Trophoblast cell (in vitro differentiated cells and primary cell): Measurements from ENCODE around the gene KRTAP9-7.

Experiments used
- DNase-seq, 2 donors: peaks; one replicate each; pipeline ENCODE4 v3.0.0-alpha.2; 2016
- H2AFZ ChIP-seq: 2 replicates; pipeline ENCODE4 v1.6.1; 2013; ENCODE audit warnings: low read length, moderate library complexity, mild to moderate bottlenecking; ENCODE audit not compliant: insufficient read depth, poor library complexity
- H2AK5ac ChIP-seq: 2 replicates; pipeline ENCODE4 v1.6.1; 2013; ENCODE audit warnings: mild to moderate bottlenecking, low read length
- H2BK120ac ChIP-seq: 2 replicates; pipeline ENCODE4 v1.6.1; 2013; ENCODE audit warnings: low read length, mild to moderate bottlenecking, moderate library complexity; ENCODE audit not compliant: insufficient read depth, poor library complexity
- H2BK12ac ChIP-seq: 2 replicates; pipeline ENCODE4 v1.6.1; 2013; ENCODE audit warnings: mild to moderate bottlenecking, low read length, moderate library complexity
- H2BK5ac ChIP-seq: 2 replicates; pipeline ENCODE4 v1.6.1; 2013; ENCODE audit warnings: low read length, low read depth, moderate library complexity, mild to moderate bottlenecking; ENCODE audit not compliant: poor library complexity
- H3K14ac ChIP-seq: 2 replicates; pipeline ENCODE4 v1.6.1; 2013; ENCODE audit warnings: mild to moderate bottlenecking, low read length
- H3K18ac ChIP-seq: 2 replicates; pipeline ENCODE4 v1.6.1; 2013; ENCODE audit warnings: mild to moderate bottlenecking, low read length
- H3K23ac ChIP-seq: 2 replicates; pipeline ENCODE4 v1.6.1; 2013; ENCODE audit warnings: low read length
- H3K27ac ChIP-seq: 2 replicates; pipeline ENCODE4 v1.5.1; 2013; ENCODE audit warnings: low read depth, mild to moderate bottlenecking, inconsistent platforms, low read length, moderate library complexity
- H3K27me3 ChIP-seq: 2 replicates; pipeline ENCODE4 v1.6.1; 2013; ENCODE audit warnings: inconsistent platforms, mild to moderate bottlenecking, low read length, moderate library complexity; ENCODE audit not compliant: insufficient read depth
- H3K36me3 ChIP-seq, 2 experiments: 1 replicate in 1 of 2; 2 replicates in 1 of 2; pipeline ENCODE4 v1.6.1; 2013; ENCODE audit warnings: low read length in 2 of 2, mild to moderate bottlenecking in 2 of 2, moderate library complexity in 1 of 2; ENCODE audit not compliant: insufficient read depth in 2 of 2, control insufficient read depth in 1 of 2
- H3K4ac ChIP-seq: 2 replicates; pipeline ENCODE4 v1.6.1; 2013; ENCODE audit warnings: low read depth, mild to moderate bottlenecking, low read length, moderate library complexity
- H3K4me1 ChIP-seq, 2 experiments: 1 replicate in 1 of 2; 2 replicates in 1 of 2; pipeline ENCODE4 v1.6.1; 2013; ENCODE audit warnings: low read length in 2 of 2, mild to moderate bottlenecking in 2 of 2, moderate library complexity in 1 of 2; ENCODE audit not compliant: insufficient read depth in 2 of 2, control insufficient read depth in 1 of 2
- H3K4me2 ChIP-seq: 2 replicates; pipeline ENCODE4 v1.6.1; 2013; ENCODE audit warnings: inconsistent platforms, mild to moderate bottlenecking, low read length, moderate library complexity
- H3K4me3 ChIP-seq: 2 replicates; pipeline ENCODE4 v1.5.1; 2013; ENCODE audit warnings: mild to moderate bottlenecking, low read depth, low read length, inconsistent platforms
- H3K79me1 ChIP-seq: one replicate; pipeline ENCODE4 v1.6.1; 2013; ENCODE audit warnings: low read length
- H3K79me2 ChIP-seq: 2 replicates; pipeline ENCODE4 v1.6.1; 2013; ENCODE audit warnings: low read length, mild to moderate bottlenecking; ENCODE audit not compliant: control insufficient read depth, insufficient read depth, poor library complexity
- H3K9ac ChIP-seq: 2 replicates; pipeline ENCODE4 v1.6.1; 2013; ENCODE audit warnings: mild to moderate bottlenecking, low read length
- H3K9me3 ChIP-seq: 2 replicates; pipeline ENCODE4 v1.6.1; 2013; ENCODE audit warnings: low read depth, mild to moderate bottlenecking, control low read depth, inconsistent platforms, low read length; ENCODE audit not compliant: insufficient read depth
- H4K12ac ChIP-seq: 2 replicates; pipeline ENCODE4 v1.6.1; 2013; ENCODE audit warnings: low read depth, mild to moderate bottlenecking, low read length, moderate library complexity
- H4K8ac ChIP-seq: 2 replicates; pipeline ENCODE4 v1.6.1; 2013; ENCODE audit warnings: low read depth, mild to moderate bottlenecking, low read length, moderate library complexity
- H4K91ac ChIP-seq: one replicate; pipeline ENCODE4 v1.6.1; 2013; ENCODE audit warnings: low read depth, mild to moderate bottlenecking, low read length, moderate library complexity
- WGBS: extraction: QIAGEN DNeasy Blood & Tissue Kit; methylation state at CpG from one replicate; pipeline ENCODE4 v1.1.7; 2013; ENCODE audit warnings: missing lambda C conversion rate; ENCODE audit not compliant: insufficient read length, insufficient coverage; ENCODE audit errors: extremely low coverage; 5-methylcytosine and 5-hydroxymethylcytosine counted together

KRTAP9-7 gene

GRCh38 chr17:41271858-41272257, 3.6 kb upstream of the KRTAP9-7 start:
- Histone ChIP-seq H3K23ac (no peak overlapping the region), H3K4me1 (no peaks in the 10 kb centered on the region), H3K14ac (no peak overlapping the region), H2AFZ (no peak overlapping the region), H4K8ac (no peak overlapping the region), H4K12ac (no peak overlapping the region), H3K36me3 (no peaks in the 10 kb centered on the region), H3K18ac (no peak overlapping the region), H3K4me3 (no peak overlapping the region), H3K4me2 (no peak overlapping the region), H3K9me3 (no peaks in the 10 kb centered on the region), H2BK120ac (no peak overlapping the region), H4K91ac (no peak overlapping the region), H3K4ac (no peak overlapping the region), H2BK5ac (no peak overlapping the region), H3K27me3 (no peaks in the 10 kb centered on the region), H3K79me2 (no peaks in the 10 kb centered on the region), H3K27ac (no peak overlapping the region), H2BK12ac (no peak overlapping the region), H3K79me1 (no peaks in the 10 kb centered on the region), H2AK5ac (no peak overlapping the region), H3K9ac (no peak overlapping the region)
- no peak for DNase-seq
- WGBS, result no CpG with 5 or more reads among the region's 1 CpG

- no peak overlapping the region for H3K9ac ChIP-seq
- no peak overlapping the region for H2AK5ac ChIP-seq
- H3K79me1 ChIP-seq, result peaks cover under 1% of the 10 kb centered on the region
- H3K4ac ChIP-seq, result no peak overlapping the region
- H3K4me3 ChIP-seq, result no peak overlapping the region
- no peak overlapping the region for H4K12ac ChIP-seq
- H3K4me2 ChIP-seq, result no peak overlapping the region
- WGBS, result no CpG with 5 or more reads among the region's 3 CpGs
- no peak overlapping the region for H4K91ac ChIP-seq
- no peaks in the 10 kb centered on the region for H3K79me2 ChIP-seq
- no peak overlapping the region for H2BK120ac ChIP-seq
- H3K27ac ChIP-seq, result no peak overlapping the region
- peak in 1 of 2 donors; percentile 0 for DNase-seq
- H3K18ac ChIP-seq, result no peak overlapping the region
- H2AFZ ChIP-seq, result no peak overlapping the region
- no peaks in the 10 kb centered on the region for H3K36me3 ChIP-seq
- no peak overlapping the region for H2BK12ac ChIP-seq
- no peak overlapping the region for H4K8ac ChIP-seq
- no peaks in the 10 kb centered on the region for H3K27me3 ChIP-seq
- H2BK5ac ChIP-seq, result no peak overlapping the region
- no peak overlapping the region for H3K23ac ChIP-seq
- H3K14ac ChIP-seq, result no peak overlapping the region
- H3K9me3 ChIP-seq, result no peaks in the 10 kb centered on the region
- peaks cover under 1 to 4% of the 10 kb centered on the region in 2 experiments for H3K4me1 ChIP-seq
Observed at GRCh38 chr17:41278176-41278955, 2.9 kb downstream of the KRTAP9-7 start.

GRCh38 chr17:41284043-41284442, 8.5 kb downstream of the KRTAP9-7 start:
- H3K4ac ChIP-seq, result no peak overlapping the region
- H3K27me3 ChIP-seq, result no peaks in the 10 kb centered on the region
- no peaks in the 10 kb centered on the region for H3K9me3 ChIP-seq
- H3K79me2 ChIP-seq, result no peaks in the 10 kb centered on the region
- H2BK12ac ChIP-seq, result no peak overlapping the region
- H4K12ac ChIP-seq, result no peak overlapping the region
- H2AK5ac ChIP-seq, result no peak overlapping the region
- no peak overlapping the region for H4K8ac ChIP-seq
- H2BK5ac ChIP-seq, result no peak overlapping the region
- no peak overlapping the region for H3K4me3 ChIP-seq
- DNase-seq, result peak in 1 of 2 donors; percentile 0
- no peak overlapping the region for H2AFZ ChIP-seq
- H4K91ac ChIP-seq, result no peak overlapping the region
- no peak overlapping the region for H3K4me2 ChIP-seq
- H3K18ac ChIP-seq, result no peak overlapping the region
- H3K9ac ChIP-seq, result no peak overlapping the region
- no peak overlapping the region for H2BK120ac ChIP-seq
- H3K79me1 ChIP-seq, result peaks cover 6% of the 10 kb centered on the region
- no CpG with 5 or more reads among the region's 3 CpGs for WGBS
- no peaks in the 10 kb centered on the region for H3K36me3 ChIP-seq
- H3K27ac ChIP-seq, result peak overlapping the region; percentile 67
- H3K4me1 ChIP-seq, result peaks cover 3% of the 10 kb centered on the region in 2 experiments
- H3K23ac ChIP-seq, result no peak overlapping the region
- H3K14ac ChIP-seq, result no peak overlapping the region

- Histone ChIP-seq H3K27me3 (no peaks in the 10 kb centered on the region), H3K4me1 (peaks cover 3% of the 10 kb centered on the region in 2 experiments), H4K8ac (no peak overlapping the region), H3K9ac (no peak overlapping the region), H2BK12ac (no peak overlapping the region), H2BK120ac (no peak overlapping the region), H3K23ac (no peak overlapping the region), H3K4ac (no peak overlapping the region), H3K14ac (no peak overlapping the region), H3K79me1 (peaks cover 6% of the 10 kb centered on the region), H2AK5ac (no peak overlapping the region), H2AFZ (no peak overlapping the region), H3K4me2 (no peak overlapping the region), H4K91ac (no peak overlapping the region), H3K9me3 (no peaks in the 10 kb centered on the region), H3K79me2 (no peaks in the 10 kb centered on the region), H2BK5ac (no peak overlapping the region), H4K12ac (no peak overlapping the region), H3K18ac (no peak overlapping the region), H3K36me3 (no peaks in the 10 kb centered on the region), H3K4me3 (no peak overlapping the region), H3K27ac (no peak overlapping the region)
- DNase-seq, result peak in 1 of 2 donors; percentile 0
- no CpG with 5 or more reads among the region's 2 CpGs for WGBS
Observed at GRCh38 chr17:41284546-41284945, 9.0 kb downstream of the KRTAP9-7 start.
